Activated CD4-positive, alpha-beta T cell treated with anti-CD3 and anti-CD28 coated beads, Interleukin-2, amount 10 ng/mL, durations not matched to agents 7 days and 5 days (primary cell): ENCODE results near the gene SAGE1. TPM values are rescaled to one million over a fixed set of nuclear protein-coding genes. Genes with fewer than 3 reads are reported as not detected.
A peak's percentile ranks its signal among the peaks of the same experiment; 100 is the strongest.

ENCODE experiments used
- CTCF ChIA-PET: fragments of 350-600 bp; sonication (Branson Sonifier 250); formaldehyde crosslinking; loops from one replicate; lab custom pipeline; 2021; ENCODE audit warnings: antibody characterized with exemption; lab: Charles Lee
- POLR2A ChIA-PET: fragments of 350-600 bp; sonication (Branson Sonifier 250); formaldehyde crosslinking; loops from one replicate; lab custom pipeline; 2021; ENCODE audit warnings: antibody characterized with exemption; lab: Charles Lee
- DNase-seq: peaks from one replicate; pipeline ENCODE4 v3.0.0-alpha.2; 2020
- H3K27ac Mint-ChIP-seq: one replicate; pipeline ENCODE4 v1.8.0; 2021; ENCODE audit warnings: mild to moderate bottlenecking, moderate library complexity, mixed read lengths
- H3K27me3 Mint-ChIP-seq: one replicate; pipeline ENCODE4 v1.8.0; 2021; ENCODE audit warnings: mixed read lengths
- H3K36me3 Mint-ChIP-seq: one replicate; pipeline ENCODE4 v1.8.0; 2021; ENCODE audit warnings: low read depth, mixed read lengths
- H3K4me1 Mint-ChIP-seq: one replicate; pipeline ENCODE4 v1.8.0; 2021; ENCODE audit warnings: mixed read lengths
- H3K4me3 Mint-ChIP-seq: one replicate; pipeline ENCODE4 v1.8.0; 2021; ENCODE audit warnings: mild to moderate bottlenecking, moderate library complexity, mixed read lengths
- H3K9me3 Mint-ChIP-seq: one replicate; pipeline ENCODE4 v1.8.0; 2021; ENCODE audit warnings: mixed read lengths
- total RNA-seq, 2 experiments: library from RNA; stranded (reverse); gene quantifications; one replicate each; pipeline ENCODE4 v1.2.3, GENCODE V29; 2021

SAGE1 gene
- total RNA-seq, 2 experiments from 2014 or later: not detected

DNA sequence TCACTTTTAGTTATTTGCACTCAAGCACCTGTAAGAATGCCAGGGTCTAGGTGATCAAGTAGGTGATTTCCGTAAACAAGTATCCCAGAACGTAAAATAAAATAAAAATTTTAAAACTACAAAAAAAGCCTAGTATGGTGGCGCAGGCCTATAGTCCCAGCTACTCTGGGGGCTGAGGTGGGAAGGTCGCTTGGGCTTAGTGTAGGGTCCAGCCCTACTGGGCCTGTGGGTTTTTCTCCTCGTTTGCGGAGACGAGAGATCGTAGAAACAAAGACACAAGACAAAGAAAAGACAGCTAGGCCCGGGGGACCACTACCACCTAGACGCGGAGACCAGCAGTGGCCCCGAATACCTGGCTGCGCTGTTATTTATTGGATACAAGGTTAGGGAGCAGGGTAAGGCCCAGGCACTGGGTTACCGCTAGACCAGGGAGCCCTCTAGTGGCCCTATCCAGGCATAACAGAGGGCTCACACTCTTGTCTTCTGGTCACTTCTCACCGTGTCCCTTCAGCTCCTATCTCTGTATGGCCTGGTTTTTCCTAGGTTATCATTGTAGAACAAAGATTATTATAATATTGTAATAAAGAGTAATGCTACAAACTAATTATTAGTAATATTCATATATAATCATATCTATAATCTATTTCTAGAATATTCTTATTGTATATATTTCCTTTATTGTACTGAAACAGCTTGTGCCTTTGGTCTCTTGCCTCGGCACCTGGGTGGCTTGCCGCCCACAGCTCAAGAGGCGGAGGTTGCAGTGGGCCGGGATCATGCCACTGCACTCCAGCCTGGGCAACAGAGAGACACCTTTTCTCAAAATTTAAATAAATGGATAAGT is 38.4 kb downstream of the SAGE1 start:
- Mint-ChIP-seq H3K4me1 (no peaks in the 10 kb centered on the region), H3K4me3 (no peak overlapping the region), H3K9me3 (no peaks in the 10 kb centered on the region), H3K27ac (no peak overlapping the region), H3K36me3 (no peaks in the 10 kb centered on the region), H3K27me3 (no peaks in the 10 kb centered on the region)
- peak; percentile 32 for DNase-seq
- CTCF ChIA-PET: interaction anchor here (1.0 kb wide), 1 partner anchor 11 kb away, joined by 3 read pairs; no protein-coding TSS in a partner anchor
- POLR2A ChIA-PET: no interaction called here

DNA sequence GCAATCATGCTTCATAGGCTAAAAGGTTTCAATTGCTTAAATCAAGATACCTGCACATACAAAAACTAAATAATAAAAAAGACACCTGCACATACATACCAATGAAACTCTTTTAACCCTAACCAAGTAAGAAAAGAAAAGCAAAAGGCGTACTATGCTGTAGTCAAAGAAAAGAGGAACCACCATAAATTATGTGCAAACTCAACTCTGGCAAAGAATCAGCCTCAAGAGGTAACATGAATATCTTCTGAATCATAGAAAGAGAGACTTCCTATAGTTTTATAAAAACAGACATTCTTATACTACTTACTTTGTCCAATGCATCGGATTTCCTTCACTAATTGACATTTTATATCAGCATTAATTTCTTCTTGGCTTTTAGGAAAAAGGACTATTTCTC is 51.0 kb downstream of the SAGE1 start:
- POLR2A ChIA-PET: no interaction called here
- Mint-ChIP-seq H3K9me3 (no peaks in the 10 kb centered on the region), H3K4me3 (no peak overlapping the region), H3K4me1 (no peaks in the 10 kb centered on the region), H3K27ac (no peak overlapping the region), H3K36me3 (no peaks in the 10 kb centered on the region), H3K27me3 (no peaks in the 10 kb centered on the region)
- DNase-seq: no peak
- CTCF ChIA-PET: no interaction called here

DNA sequence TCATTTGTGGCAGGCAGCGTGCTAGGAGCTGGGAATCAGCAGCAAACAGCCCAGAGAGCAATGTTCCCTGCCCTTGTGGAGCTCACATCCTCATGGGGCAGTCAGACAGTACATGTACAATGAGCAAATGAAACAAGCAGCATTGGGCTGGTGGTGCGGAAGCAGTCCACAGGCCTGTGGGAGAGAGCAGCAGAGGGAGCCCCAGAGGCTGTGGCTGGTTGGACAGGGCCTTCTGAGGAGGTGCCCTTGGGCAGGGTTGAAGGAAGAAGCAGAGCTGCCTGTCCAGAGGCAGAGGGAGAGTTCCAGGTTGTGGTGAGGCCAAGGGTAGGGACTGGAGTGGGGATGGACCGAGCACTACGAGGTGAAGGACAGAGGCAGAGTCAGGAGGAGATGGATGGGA is 57.8 kb downstream of the SAGE1 start:
- ChIA-PET POLR2A (no interaction called here), CTCF (no interaction called here)
- no peak overlapping the region for H3K27ac Mint-ChIP-seq
- H3K9me3 Mint-ChIP-seq: no peaks in the 10 kb centered on the region
- no peaks in the 10 kb centered on the region for H3K27me3 Mint-ChIP-seq
- DNase-seq: no peak
- H3K4me1 Mint-ChIP-seq: no peaks in the 10 kb centered on the region
- H3K36me3 Mint-ChIP-seq: no peaks in the 10 kb centered on the region
- H3K4me3 Mint-ChIP-seq: no peak overlapping the region

Other genes starting within 250 kb of the SAGE1 start
- gene CT45A1, start 180.1 kb upstream of the SAGE1 start, total RNA-seq: not detected
- not detected for gene CT45A3, start 125.5 kb upstream of the SAGE1 start, total RNA-seq
- not detected for gene CT45A5, start 108.2 kb upstream of the SAGE1 start, total RNA-seq
- not detected for gene CT45A6, start 90.9 kb upstream of the SAGE1 start, total RNA-seq
- gene CT45A2, start 73.7 kb upstream of the SAGE1 start, total RNA-seq: not detected
- gene CT45A7, start 56.4 kb upstream of the SAGE1 start, total RNA-seq: not detected
- not detected for gene CT45A8, start 39.2 kb upstream of the SAGE1 start, total RNA-seq
- not detected for gene CT45A9, start 21.9 kb upstream of the SAGE1 start, total RNA-seq
- gene CT45A10, start 272 bp upstream of the SAGE1 start, total RNA-seq: not detected
- gene MMGT1, start 80.3 kb downstream of the SAGE1 start, total RNA-seq: 10 to 100 TPM; 19.1 to 23.1 TPM
- gene SLC9A6, start 91.7 kb downstream of the SAGE1 start, total RNA-seq: 10 to 100 TPM; 17.2 to 17.6 TPM